ENCODE data around the gene CAMTA1. TPM values are rescaled to one million over a fixed set of nuclear protein-coding genes. Genes with fewer than 3 reads are reported as not detected.

CAMTA1 gene
- total RNA-seq, 1 experiment from 2014 or later: 82.2 TPM

DNA sequence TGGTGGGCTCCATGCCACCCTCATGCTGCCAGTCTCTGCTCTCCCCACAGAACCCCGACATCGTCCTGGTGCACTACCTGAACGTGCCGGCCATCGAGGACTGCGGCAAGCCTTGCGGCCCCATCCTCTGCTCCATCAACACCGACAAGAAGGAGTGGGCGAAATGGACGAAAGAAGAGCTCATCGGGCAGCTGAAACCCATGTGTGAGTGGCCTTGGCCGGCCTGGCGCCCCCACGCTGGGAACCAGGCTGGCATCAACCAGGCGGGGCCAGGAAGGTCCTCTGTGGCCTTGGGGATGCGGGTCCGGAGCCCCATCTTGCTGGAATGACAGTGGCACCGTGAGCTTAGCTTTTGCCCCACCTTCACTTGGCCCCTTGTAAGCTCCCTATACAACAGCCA, 855.1 kb downstream of the CAMTA1 start:
- Histone ChIP-seq H3K27ac (ENCODE audit: low read length) (no peak overlapping the region), H3K36me3 (ENCODE audit: control insufficient read depth, insufficient read depth, low read length) (no peaks in the 10 kb centered on the region), H3K27me3 (ENCODE audit: control insufficient read depth, insufficient read depth, low read length) (no peaks in the 10 kb centered on the region), H3K9me3 (ENCODE audit: control insufficient read depth, insufficient read depth, low read depth, low read length) (no peaks in the 10 kb centered on the region), H3K4me1 (ENCODE audit: control insufficient read depth, insufficient read depth, low read length) (no peaks in the 10 kb centered on the region), H3K4me3 (ENCODE audit: low read depth in 2 of 2, low read length in 2 of 2) (no peak overlapping the region)
- in situ Hi-C loops (cut with HindIII; ENCODE audit: low pct_unique_long_range_greater_than_20kb, low sequenced_read_pairs): no loop called here
- BruUV-seq (replicated peaks): no TSS peak
- CTCF ChIA-PET: no interaction called here
- POLR2A ChIA-PET: interaction anchor here (0.5 kb wide), 1 partner anchor 328 kb away, joined by 3 read pairs; no protein-coding TSS in a partner anchor
- ATAC-seq: no peak
- TF ChIP-seq POLR2AphosphoS5 (IDR thresholded peaks at IDR 0.05; ENCODE audit: low read depth, low read length) (no peak), TCF7L2 (IDR thresholded peaks at IDR 0.05; ENCODE audit: low read depth, low read length) (no peak), SIN3A (IDR thresholded peaks at IDR 0.05; ENCODE audit: borderline replicate concordance, insufficient read depth, low read depth, low read length) (no peak)
- TF ChIP-seq, protein P1, sequence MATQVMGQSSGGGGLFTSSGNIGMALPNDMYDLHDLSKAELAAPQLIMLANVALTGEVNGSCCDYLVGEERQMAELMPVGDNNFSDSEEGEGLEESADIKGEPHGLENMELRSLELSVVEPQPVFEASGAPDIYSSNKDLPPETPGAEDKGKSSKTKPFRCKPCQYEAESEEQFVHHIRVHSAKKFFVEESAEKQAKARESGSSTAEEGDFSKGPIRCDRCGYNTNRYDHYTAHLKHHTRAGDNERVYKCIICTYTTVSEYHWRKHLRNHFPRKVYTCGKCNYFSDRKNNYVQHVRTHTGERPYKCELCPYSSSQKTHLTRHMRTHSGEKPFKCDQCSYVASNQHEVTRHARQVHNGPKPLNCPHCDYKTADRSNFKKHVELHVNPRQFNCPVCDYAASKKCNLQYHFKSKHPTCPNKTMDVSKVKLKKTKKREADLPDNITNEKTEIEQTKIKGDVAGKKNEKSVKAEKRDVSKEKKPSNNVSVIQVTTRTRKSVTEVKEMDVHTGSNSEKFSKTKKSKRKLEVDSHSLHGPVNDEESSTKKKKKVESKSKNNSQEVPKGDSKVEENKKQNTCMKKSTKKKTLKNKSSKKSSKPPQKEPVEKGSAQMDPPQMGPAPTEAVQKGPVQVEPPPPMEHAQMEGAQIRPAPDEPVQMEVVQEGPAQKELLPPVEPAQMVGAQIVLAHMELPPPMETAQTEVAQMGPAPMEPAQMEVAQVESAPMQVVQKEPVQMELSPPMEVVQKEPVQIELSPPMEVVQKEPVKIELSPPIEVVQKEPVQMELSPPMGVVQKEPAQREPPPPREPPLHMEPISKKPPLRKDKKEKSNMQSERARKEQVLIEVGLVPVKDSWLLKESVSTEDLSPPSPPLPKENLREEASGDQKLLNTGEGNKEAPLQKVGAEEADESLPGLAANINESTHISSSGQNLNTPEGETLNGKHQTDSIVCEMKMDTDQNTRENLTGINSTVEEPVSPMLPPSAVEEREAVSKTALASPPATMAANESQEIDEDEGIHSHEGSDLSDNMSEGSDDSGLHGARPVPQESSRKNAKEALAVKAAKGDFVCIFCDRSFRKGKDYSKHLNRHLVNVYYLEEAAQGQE (IDR thresholded peaks at IDR 0.05; ENCODE audit: insufficient read depth in 1 of 2, low read depth in 2 of 2, low read length in 1 of 2): no peak
- TF ChIP-seq, protein P2, sequence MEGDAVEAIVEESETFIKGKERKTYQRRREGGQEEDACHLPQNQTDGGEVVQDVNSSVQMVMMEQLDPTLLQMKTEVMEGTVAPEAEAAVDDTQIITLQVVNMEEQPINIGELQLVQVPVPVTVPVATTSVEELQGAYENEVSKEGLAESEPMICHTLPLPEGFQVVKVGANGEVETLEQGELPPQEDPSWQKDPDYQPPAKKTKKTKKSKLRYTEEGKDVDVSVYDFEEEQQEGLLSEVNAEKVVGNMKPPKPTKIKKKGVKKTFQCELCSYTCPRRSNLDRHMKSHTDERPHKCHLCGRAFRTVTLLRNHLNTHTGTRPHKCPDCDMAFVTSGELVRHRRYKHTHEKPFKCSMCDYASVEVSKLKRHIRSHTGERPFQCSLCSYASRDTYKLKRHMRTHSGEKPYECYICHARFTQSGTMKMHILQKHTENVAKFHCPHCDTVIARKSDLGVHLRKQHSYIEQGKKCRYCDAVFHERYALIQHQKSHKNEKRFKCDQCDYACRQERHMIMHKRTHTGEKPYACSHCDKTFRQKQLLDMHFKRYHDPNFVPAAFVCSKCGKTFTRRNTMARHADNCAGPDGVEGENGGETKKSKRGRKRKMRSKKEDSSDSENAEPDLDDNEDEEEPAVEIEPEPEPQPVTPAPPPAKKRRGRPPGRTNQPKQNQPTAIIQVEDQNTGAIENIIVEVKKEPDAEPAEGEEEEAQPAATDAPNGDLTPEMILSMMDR (IDR thresholded peaks at IDR 0.05): no peak
- DNase-seq (ENCODE audit: low read depth, low spot score): no peak
- intact Hi-C loops (cut with micrococcal nuclease; ENCODE audit: unreplicated experiment): loop anchor here (10.0 kb wide), 1 partner anchor 186 kb away; no protein-coding TSS in a partner anchor

DNA sequence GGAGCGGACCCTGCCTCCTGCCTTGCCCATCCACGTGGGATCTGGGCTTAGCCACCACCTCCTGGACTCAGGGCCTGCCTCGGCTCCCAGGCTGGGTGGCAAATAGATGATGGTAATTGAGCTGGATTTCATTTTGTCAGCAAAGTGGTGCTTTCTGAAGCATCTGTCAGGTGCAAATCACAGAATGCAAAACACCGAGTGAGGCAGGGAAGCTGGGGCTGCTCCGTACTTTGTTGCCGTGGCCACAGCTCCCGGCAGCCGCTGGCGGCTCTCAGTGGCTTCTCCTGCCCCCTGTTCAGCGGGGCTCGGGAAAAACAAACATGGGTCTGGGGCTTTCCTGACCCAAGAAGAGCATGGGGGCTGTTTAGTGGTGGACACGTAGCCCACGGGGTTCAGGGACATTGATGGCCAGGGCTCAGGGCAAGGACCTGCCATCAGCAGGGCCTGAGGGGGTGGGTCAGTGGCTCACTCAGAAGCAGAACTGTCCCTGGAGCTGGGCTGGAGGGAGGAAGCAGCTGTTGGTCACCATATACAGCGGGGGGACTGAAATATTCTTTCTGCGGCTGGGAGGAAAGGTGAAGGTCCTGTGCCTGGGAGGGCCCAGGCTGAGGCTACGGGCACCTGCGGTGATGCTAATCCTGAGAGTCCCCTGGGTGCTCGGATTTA, 855.8 kb downstream of the CAMTA1 start:
- in situ Hi-C loops (cut with HindIII; ENCODE audit: low pct_unique_long_range_greater_than_20kb, low sequenced_read_pairs): no loop called here

More for the DNA sequence above, 855.8 kb downstream of the CAMTA1 start:
- Histone ChIP-seq H3K4me3 (ENCODE audit: low read depth in 2 of 2, low read length in 2 of 2) (no peak overlapping the region), H3K9me3 (ENCODE audit: control insufficient read depth, insufficient read depth, low read depth, low read length) (no peaks in the 10 kb centered on the region), H3K27ac (ENCODE audit: low read length) (no peak overlapping the region), H3K36me3 (ENCODE audit: control insufficient read depth, insufficient read depth, low read length) (no peaks in the 10 kb centered on the region), H3K4me1 (ENCODE audit: control insufficient read depth, insufficient read depth, low read length) (no peaks in the 10 kb centered on the region), H3K27me3 (ENCODE audit: control insufficient read depth, insufficient read depth, low read length) (no peaks in the 10 kb centered on the region)
- no TSS peak for BruUV-seq (replicated peaks)
- ChIA-PET CTCF (interaction anchor here (0.7 to 1.2 kb wide), 2 partner anchors 11 to 23 kb away, joined by 3 read pairs; no protein-coding TSS in a partner anchor), POLR2A (interaction anchor here (0.5 to 0.6 kb wide), 2 partner anchors 24 to 329 kb away, joined by 3 read pairs; no protein-coding TSS in a partner anchor)
- intact Hi-C loops (cut with micrococcal nuclease; ENCODE audit: unreplicated experiment): loop anchor here (10.0 kb wide), 1 partner anchor 186 kb away; no protein-coding TSS in a partner anchor
- DNase-seq (ENCODE audit: low read depth, low spot score): no peak
- no peak for ATAC-seq
- TF ChIP-seq SIN3A (IDR thresholded peaks at IDR 0.05; ENCODE audit: borderline replicate concordance, insufficient read depth, low read depth, low read length) (no peak), TCF7L2 (IDR thresholded peaks at IDR 0.05; ENCODE audit: low read depth, low read length) (no peak), POLR2AphosphoS5 (IDR thresholded peaks at IDR 0.05; ENCODE audit: low read depth, low read length) (no peak)
- TF ChIP-seq, protein P1 (IDR thresholded peaks at IDR 0.05; ENCODE audit: insufficient read depth in 1 of 2, low read depth in 2 of 2, low read length in 1 of 2): no peak
- TF ChIP-seq, protein P2 (IDR thresholded peaks at IDR 0.05): no peak
